SHP77 treated with DMSO at 0.1 percent for 48 hours (cell line): Measurements from ENCODE around the gene GNE.
"Not testable (repeated sequence)": the region's sequence is repeated elsewhere in the genome, so short reads cannot be mapped to it uniquely, and the experiment has no call there.

Source experiments
- DNase-seq: peaks from one replicate; lab custom pipeline; 2025; lab: John Stamatoyannopoulos, UW

The GNE gene

GRCh38 chr9:36273354-36273753 is 15.1 kb upstream of the GNE start:
- not testable (repeated sequence) for DNase-seq

GRCh38 chr9:36268007-36268427 is 9.8 kb upstream of the GNE start:
- DNase-seq = no peak

GRCh38 chr9:36264896-36265295 is 6.6 kb upstream of the GNE start:
- no peak for DNase-seq

- DNase-seq = no peak
Observed at GRCh38 chr9:36263683-36264082, 5.4 kb upstream of the GNE start.

- no peak for DNase-seq
Observed at GRCh38 chr9:36258996-36259533, 817 bp upstream of the GNE start.

- no peak for DNase-seq
Observed at GRCh38 chr9:36251428-36251827, 6.8 kb downstream of the GNE start.

GRCh38 chr9:36250079-36250478 is 8.2 kb downstream of the GNE start:
- no peak for DNase-seq

GRCh38 chr9:36249189-36249588 is 9.1 kb downstream of the GNE start:
- no peak for DNase-seq

GRCh38 chr9:36248061-36248460 is 10.2 kb downstream of the GNE start:
- not testable (repeated sequence) for DNase-seq

- no peak for DNase-seq
Observed at GRCh38 chr9:36247356-36247755, 10.9 kb downstream of the GNE start.

- DNase-seq = no peak
Observed at GRCh38 chr9:36245906-36246305, 12.3 kb downstream of the GNE start.

GRCh38 chr9:36239675-36240074 is 18.6 kb downstream of the GNE start:
- not testable (repeated sequence) for DNase-seq

- not testable (repeated sequence) for DNase-seq
Observed at GRCh38 chr9:36239205-36239604, 19.0 kb downstream of the GNE start.

- no peak for DNase-seq
Observed at GRCh38 chr9:36237230-36237629, 21.0 kb downstream of the GNE start.

GRCh38 chr9:36222449-36222848 is 35.8 kb downstream of the GNE start:
- no peak for DNase-seq

GRCh38 chr9:36221667-36222066 is 36.6 kb downstream of the GNE start:
- DNase-seq = no peak

GRCh38 chr9:36218411-36218901 is 39.8 kb downstream of the GNE start:
- no peak for DNase-seq

- no peak for DNase-seq
Observed at GRCh38 chr9:36218011-36218410, 40.2 kb downstream of the GNE start.

GRCh38 chr9:36217256-36217968 is 40.8 kb downstream of the GNE start:
- DNase-seq = no peak

- no peak for DNase-seq
Observed at GRCh38 chr9:36214571-36214970, 43.7 kb downstream of the GNE start.

- no peak for DNase-seq
Observed at GRCh38 chr9:36213989-36214388, 44.3 kb downstream of the GNE start.

- no peak for DNase-seq
Observed at GRCh38 chr9:36213387-36213786, 44.9 kb downstream of the GNE start.

GRCh38 chr9:36211510-36211909 is 46.7 kb downstream of the GNE start:
- DNase-seq = no peak

- no peak for DNase-seq
Observed at GRCh38 chr9:36210722-36211121, 47.5 kb downstream of the GNE start.
